Stomach smooth muscle (tissue), 2 donors: ENCODE data around the gene DIAPH2.

Experiments
- H3K27ac ChIP-seq: one replicate; pipeline ENCODE4 v1.7.0; 2013; ENCODE audit warnings: mild to moderate bottlenecking, low read length, inconsistent platforms
- H3K27me3 ChIP-seq, 2 donors: one replicate each; pipeline ENCODE4 v1.7.0; 2013; ENCODE audit warnings: low read length in 2 of 2; ENCODE audit not compliant: insufficient read depth in 2 of 2, control insufficient read depth in 1 of 2
- H3K36me3 ChIP-seq, 2 donors: one replicate each; pipeline ENCODE4 v1.7.0; 2013; ENCODE audit warnings: low read length in 2 of 2; ENCODE audit not compliant: control insufficient read depth in 2 of 2, insufficient read depth in 2 of 2
- H3K4me1 ChIP-seq: one replicate; pipeline ENCODE4 v1.7.0; 2013; ENCODE audit warnings: low read length; ENCODE audit not compliant: control insufficient read depth, insufficient read depth
- H3K4me3 ChIP-seq, 2 donors: one replicate each; pipeline ENCODE4 v1.7.0; 2013; ENCODE audit warnings: low read length in 2 of 2
- H3K9ac ChIP-seq, 2 donors: one replicate each; pipeline ENCODE4 v1.7.0; 2013; ENCODE audit warnings: low read length in 2 of 2, mild to moderate bottlenecking in 1 of 2
- H3K9me3 ChIP-seq, 2 donors: one replicate each; pipeline ENCODE4 v1.7.0; 2013; ENCODE audit warnings: low read length in 2 of 2; ENCODE audit not compliant: control insufficient read depth in 2 of 2
- donor health status: healthy.
- donor health status: Pancreatic carcinoma.

Gene DIAPH2

DNA sequence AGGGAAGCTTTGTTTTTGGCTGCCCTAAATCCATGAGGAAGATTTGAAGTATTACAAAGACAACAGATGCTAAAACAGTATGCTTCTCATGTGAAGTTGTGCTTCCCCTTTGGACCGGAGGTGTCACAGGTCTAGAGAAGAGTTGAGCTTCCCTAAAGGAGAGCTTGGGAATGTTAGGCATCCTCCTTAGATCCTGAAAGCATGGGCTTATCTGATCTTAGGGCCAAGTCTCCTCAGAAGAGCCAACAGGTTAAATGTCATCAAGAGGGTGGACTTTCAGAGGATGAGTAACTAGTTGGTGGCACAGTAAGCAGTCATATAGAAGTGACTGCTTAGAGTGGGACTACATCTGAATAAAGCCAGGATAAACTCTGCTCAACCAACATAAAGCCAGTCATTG is 404.5 kb downstream of the DIAPH2 start:
- Histone ChIP-seq H3K27ac (no peak overlapping the region), H3K36me3 (no peaks in the 10 kb centered on the region), H3K27me3 (peaks cover 0 to 3% of the 10 kb centered on the region in 2 donors), H3K4me1 (no peaks in the 10 kb centered on the region), H3K9ac (no peak overlapping the region), H3K4me3 (no peak overlapping the region), H3K9me3 (no peaks in the 10 kb centered on the region)

DNA sequence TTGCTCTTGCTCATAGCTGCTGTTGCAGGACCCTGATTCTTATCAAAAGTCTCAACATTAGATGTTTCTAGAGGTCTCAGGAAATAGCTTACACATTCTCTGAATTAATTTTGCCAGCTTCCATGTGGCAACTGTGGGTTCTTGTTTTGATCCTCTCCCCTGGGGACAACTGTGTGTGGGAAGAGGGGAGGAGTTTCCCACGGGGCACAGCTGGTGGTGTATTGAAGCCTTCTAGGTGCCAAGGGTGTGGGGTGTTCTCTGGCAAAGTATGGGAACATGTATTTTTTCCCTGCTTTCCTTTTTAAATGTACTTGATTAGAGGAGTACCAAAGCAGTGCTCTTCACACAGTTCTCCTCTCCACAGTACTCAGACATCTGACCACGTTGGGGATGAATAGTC is 411.7 kb downstream of the DIAPH2 start:
- no peak overlapping the region for H3K4me3 ChIP-seq
- no peak overlapping the region for H3K9ac ChIP-seq
- H3K27ac ChIP-seq: no peak overlapping the region
- no peaks in the 10 kb centered on the region for H3K36me3 ChIP-seq
- H3K9me3 ChIP-seq: no peaks in the 10 kb centered on the region
- H3K4me1 ChIP-seq: no peaks in the 10 kb centered on the region
- H3K27me3 ChIP-seq: no peaks in the 10 kb centered on the region

DNA sequence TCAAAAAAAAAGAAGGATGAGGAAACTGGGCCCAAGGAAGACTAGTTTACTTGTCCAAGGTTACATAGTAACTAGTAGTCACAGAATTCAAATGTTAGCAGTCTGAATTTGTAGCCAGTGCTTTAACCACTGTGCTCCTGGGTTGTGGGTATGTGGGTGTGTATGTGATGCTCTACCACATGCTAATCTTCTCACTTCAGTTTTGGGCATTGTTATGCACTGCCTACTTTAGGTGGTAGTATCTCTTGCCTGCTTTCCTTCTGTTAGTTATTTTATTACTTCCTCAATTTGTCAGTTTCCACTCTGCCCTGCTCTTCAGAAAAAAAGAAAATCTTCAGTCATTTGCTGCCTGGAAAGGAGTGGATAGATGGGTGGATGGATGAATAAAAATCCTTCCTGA is 418.3 kb downstream of the DIAPH2 start:
- Histone ChIP-seq H3K9ac (no peak overlapping the region), H3K36me3 (no peaks in the 10 kb centered on the region), H3K4me3 (no peak overlapping the region), H3K27ac (no peak overlapping the region), H3K9me3 (no peaks in the 10 kb centered on the region), H3K27me3 (no peaks in the 10 kb centered on the region), H3K4me1 (no peaks in the 10 kb centered on the region)

DNA sequence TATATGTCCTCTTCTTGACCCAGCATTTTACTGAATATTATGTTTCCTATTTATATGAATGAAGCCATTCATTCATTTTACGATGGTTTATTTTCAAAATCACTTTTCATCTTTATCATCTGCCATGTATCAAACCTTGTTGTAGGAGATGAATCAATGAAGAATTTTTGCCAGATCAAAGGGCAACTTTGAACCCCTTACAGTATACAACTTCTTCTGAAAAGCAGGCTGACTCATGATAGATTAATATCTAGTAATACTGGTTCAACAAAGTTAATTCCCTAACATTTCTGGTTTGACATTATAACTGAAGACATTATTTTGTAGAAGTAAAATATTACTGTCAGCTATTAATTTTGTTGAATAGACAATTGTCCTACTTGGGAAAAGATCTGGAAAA is 425.1 kb downstream of the DIAPH2 start:
- Histone ChIP-seq H3K27me3 (peaks cover 0 to 2% of the 10 kb centered on the region in 2 donors), H3K9me3 (no peaks in the 10 kb centered on the region), H3K4me1 (no peaks in the 10 kb centered on the region), H3K27ac (no peak overlapping the region), H3K9ac (no peak overlapping the region), H3K4me3 (no peak overlapping the region), H3K36me3 (no peaks in the 10 kb centered on the region)

DNA sequence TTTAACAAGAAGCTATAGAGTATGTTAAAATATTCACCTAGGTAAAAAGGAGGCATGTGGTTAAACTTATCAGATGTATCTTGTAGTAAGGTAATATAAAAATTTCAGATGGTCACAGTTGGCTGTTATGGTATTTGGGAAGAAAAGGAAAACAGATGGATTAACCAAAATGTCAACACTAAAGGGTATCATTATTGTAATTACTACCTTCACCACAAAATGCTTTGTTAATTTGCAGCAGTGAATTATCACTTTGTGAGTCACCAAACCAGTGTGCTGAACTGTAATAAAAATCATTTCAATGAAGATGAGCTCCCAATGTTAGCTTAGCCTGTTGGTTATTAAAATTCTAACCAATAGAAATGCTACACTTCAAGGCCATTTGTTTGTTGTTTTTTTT is 432.9 kb downstream of the DIAPH2 start:
- Histone ChIP-seq H3K27me3 (no peaks in the 10 kb centered on the region), H3K9me3 (no peaks in the 10 kb centered on the region), H3K4me3 (no peak overlapping the region), H3K27ac (no peak overlapping the region), H3K36me3 (no peaks in the 10 kb centered on the region), H3K4me1 (no peaks in the 10 kb centered on the region), H3K9ac (no peak overlapping the region)

DNA sequence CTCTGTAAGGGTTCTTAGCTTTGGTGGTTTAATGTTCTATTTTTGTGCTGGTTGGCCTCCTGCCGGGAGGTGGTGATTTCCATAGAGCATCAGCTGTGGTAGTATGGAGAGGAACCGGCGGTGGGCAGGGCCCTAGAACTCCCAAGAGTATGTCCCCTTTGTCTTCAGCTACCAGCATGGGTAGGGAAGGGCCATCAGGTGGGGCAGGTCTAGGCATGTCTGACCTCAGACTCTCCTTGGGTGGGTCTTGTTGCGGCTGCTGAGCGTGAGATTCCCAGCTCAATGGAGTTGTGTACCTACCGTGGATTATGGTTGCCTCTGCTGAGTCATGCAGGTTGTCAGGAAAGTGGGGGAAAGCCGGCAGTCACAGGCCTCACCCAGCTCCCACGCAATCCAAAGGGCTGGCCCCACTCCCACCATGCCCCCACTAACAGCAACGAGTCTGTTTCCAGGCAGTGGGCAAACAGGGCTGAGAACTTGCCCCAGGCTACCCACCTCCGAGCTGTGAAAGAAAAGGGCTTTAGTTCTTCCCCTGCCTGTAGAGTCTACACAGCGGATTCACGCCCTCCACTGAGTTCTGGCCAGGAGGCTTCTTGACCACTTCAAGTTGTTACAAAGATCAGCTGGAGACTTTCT is 434.9 kb downstream of the DIAPH2 start:
- no peaks in the 10 kb centered on the region for H3K9me3 ChIP-seq
- no peaks in the 10 kb centered on the region for H3K4me1 ChIP-seq
- H3K4me3 ChIP-seq: no peak overlapping the region
- no peaks in the 10 kb centered on the region for H3K27me3 ChIP-seq
- no peaks in the 10 kb centered on the region for H3K36me3 ChIP-seq
- no peak overlapping the region for H3K9ac ChIP-seq
- no peak overlapping the region for H3K27ac ChIP-seq

DNA sequence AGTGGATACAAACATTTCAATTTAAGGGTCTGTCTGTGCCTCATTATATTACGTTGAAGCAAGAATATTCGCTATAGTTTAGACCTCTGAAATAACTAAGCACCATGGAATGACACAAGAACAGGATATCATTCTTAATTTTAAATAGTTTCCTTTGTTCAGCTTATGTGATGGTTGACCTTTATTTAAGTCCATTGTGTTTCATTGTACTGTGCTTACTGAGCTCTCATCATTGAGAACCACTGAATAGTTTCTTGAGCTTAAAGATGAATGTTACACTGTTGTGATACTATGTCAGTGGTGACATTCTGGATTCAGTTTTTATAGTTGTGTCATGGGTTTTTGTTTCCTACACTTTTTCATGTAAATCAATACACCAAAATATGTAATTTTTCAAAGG is 438.4 kb downstream of the DIAPH2 start:
- Histone ChIP-seq H3K4me3 (no peak overlapping the region), H3K4me1 (no peaks in the 10 kb centered on the region), H3K9ac (no peak overlapping the region), H3K36me3 (no peaks in the 10 kb centered on the region), H3K9me3 (no peaks in the 10 kb centered on the region), H3K27ac (no peak overlapping the region), H3K27me3 (no peaks in the 10 kb centered on the region)

DNA sequence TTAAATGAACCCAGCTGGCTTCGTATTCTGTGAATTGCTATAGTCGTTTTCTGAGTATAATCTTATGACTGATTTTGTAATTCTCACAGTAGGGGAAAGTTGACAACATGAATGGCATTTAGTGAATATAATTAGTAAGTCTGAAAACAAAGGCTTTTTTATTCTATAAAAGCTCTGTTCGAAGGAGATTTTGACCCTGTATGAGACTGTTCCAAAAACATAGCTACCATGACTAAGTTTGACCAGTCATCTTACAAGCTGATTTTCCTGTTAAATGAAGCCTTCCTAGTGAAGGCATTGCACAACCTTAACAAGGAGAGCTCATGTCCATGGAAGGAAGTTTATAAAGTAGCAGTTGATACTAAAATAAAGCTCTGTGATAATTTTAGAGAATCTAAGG is 441.4 kb downstream of the DIAPH2 start:
- no peak overlapping the region for H3K4me3 ChIP-seq
- no peaks in the 10 kb centered on the region for H3K4me1 ChIP-seq

DNA sequence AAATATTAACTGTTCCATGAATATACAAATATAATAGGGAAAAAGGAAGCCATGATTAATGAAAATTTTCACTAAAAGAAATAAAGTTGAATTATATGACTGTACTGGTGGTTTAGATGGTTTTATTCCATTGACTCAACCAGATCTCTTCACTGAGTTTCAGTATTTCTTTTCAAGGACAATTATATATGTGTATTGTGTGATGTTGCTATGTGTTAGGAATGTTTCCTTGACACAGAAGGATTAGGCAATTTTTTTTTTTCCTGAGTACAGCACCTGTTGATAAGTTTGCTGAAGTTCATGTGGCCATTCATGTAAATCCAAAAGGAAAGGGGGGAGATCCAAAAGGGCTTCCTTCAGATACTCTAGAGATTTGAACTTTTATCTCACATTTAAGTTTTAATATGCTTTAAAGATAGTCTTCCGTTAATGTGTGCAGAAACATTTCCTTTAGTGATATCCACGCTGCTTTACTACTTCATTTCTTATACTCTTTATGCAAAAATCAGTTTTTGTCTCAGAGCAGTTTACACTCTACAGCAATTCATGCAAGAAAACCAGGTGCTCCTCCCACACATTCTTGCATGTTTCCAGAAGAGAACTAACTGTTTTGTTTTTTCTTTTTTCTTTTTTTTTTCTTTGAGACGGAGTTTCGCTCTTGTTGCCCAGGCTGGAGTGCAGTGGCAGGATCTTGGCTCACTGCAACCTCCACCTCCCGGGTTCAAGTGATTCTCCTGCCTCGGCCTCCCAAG is 448.2 kb downstream of the DIAPH2 start:
- no peaks in the 10 kb centered on the region for H3K27me3 ChIP-seq

More for the DNA sequence above, 441.4 kb downstream of the DIAPH2 start:
- Histone ChIP-seq H3K9ac (no peak overlapping the region), H3K27ac (no peak overlapping the region), H3K36me3 (no peaks in the 10 kb centered on the region), H3K9me3 (no peaks in the 10 kb centered on the region), H3K27me3 (no peaks in the 10 kb centered on the region)

DNA sequence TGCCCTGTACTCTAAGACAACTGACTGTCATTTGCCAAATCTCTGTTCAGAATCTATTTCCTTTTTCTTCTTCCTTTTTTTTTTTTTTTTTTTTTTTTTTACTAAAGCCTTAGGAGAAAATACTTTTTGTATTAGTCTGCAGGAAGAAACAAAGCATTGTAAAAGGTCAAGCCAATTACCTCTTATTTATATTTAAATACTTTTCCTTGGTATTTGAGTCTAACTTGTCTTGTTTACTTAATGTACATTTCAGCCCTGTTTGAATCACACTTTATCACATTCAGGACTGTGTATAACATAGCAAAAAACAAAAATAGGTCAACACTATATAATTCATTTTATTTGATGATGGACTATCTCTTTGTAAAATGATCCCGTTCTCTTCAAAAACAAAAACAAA is 461.3 kb downstream of the DIAPH2 start:
- Histone ChIP-seq H3K4me1 (no peaks in the 10 kb centered on the region), H3K4me3 (no peak overlapping the region), H3K36me3 (no peaks in the 10 kb centered on the region), H3K27ac (no peak overlapping the region), H3K9me3 (no peaks in the 10 kb centered on the region), H3K27me3 (no peaks in the 10 kb centered on the region), H3K9ac (no peak overlapping the region)

More for the DNA sequence above, 448.2 kb downstream of the DIAPH2 start:
- no peak overlapping the region for H3K27ac ChIP-seq
- H3K9ac ChIP-seq: no peak overlapping the region
- H3K9me3 ChIP-seq: no peaks in the 10 kb centered on the region
- H3K36me3 ChIP-seq: no peaks in the 10 kb centered on the region
- H3K4me3 ChIP-seq: no peak overlapping the region
- H3K4me1 ChIP-seq: no peaks in the 10 kb centered on the region

DNA sequence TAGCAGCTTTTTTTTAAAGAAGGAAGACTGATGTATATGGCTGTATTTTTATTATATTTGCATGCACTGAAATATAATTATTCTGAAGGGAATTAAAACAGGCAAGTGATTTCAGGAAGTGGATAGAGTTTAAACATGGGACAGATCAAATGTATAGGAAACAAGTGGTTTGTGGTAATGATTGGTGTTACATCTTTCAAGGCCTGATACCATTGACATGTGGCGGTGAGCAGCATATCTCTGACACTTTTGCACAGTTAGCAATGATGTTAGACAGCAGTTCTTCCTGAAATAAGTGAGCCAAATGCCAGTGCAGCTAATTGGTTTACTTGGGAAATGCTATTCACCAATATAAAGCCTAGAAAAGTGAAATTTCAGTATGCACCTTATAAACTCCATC is 471.2 kb downstream of the DIAPH2 start:
- Histone ChIP-seq H3K27ac (no peak overlapping the region), H3K4me1 (no peaks in the 10 kb centered on the region), H3K4me3 (no peak overlapping the region), H3K27me3 (no peaks in the 10 kb centered on the region), H3K36me3 (no peaks in the 10 kb centered on the region), H3K9ac (no peak overlapping the region), H3K9me3 (no peaks in the 10 kb centered on the region)
